ENCODE data around the gene PRR22.
"Not testable (repeated sequence)": the region's sequence is repeated elsewhere in the genome, so short reads cannot be mapped to it uniquely, and the experiment has no call there.

PRR22 gene

GRCh38 chr19:5749505-5749904 lies 35.0 kb downstream of the PRR22 start:
- FAIRE-seq, result no peak

GRCh38 chr19:5748920-5749319 lies 35.6 kb downstream of the PRR22 start:
- FAIRE-seq, result not testable (repeated sequence)

GRCh38 chr19:5744999-5745398 lies 39.5 kb downstream of the PRR22 start:
- not testable (repeated sequence) for FAIRE-seq

GRCh38 chr19:5743630-5744029 lies 40.9 kb downstream of the PRR22 start:
- no peak for FAIRE-seq

- FAIRE-seq, result no peak
These were observed 42.5 kb downstream of the PRR22 start for GRCh38 chr19:5742051-5742450.

- FAIRE-seq, result no peak
These were observed 46.1 kb downstream of the PRR22 start for GRCh38 chr19:5738423-5738822.

- FAIRE-seq, result not testable (repeated sequence)
These were observed 51.4 kb downstream of the PRR22 start for GRCh38 chr19:5733172-5733571.
